Measurements from ENCODE around the gene LRRC4C. TPM values are rescaled to one million over a fixed set of nuclear protein-coding genes. Genes with fewer than 3 reads are reported as not detected.

The LRRC4C gene
- total RNA-seq, 1 experiment from 2014 or later = 0.72 TPM

DNA sequence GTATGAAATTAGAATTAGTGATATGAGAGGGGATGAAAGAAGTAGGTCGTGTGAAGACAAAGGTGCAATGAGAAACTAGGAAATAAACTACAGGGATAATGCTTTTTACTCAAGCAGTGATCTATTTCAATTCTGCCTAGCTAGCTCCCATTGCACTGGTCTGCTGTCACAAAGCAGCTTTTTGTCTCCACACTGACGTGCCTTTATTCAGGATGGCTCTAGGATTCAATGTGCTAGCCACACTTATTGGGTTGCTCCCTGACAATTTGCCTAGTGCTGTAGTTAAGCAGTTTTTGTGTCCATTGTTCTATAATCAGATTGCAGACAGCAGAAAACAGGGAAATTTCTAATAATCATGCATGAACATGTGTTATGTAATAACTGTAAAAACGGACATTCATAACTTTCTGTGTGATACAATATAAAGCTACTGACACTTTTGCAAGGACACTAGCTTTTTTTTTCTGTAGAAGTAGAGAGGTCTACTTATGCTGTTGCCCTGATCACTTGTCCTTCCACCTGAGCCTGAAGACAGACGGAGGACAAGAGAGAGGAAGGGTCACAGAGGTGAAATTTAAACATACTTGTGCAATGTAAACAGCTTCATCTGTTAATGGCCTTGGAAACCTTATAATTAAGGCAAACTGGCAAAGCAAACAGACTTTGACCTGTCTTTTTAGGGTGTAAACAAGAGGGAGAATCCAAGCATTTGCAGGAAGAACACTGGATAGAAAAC lies 269.6 kb downstream of the LRRC4C start:
- ChIA-PET CTCF (interaction anchor here (1.5 kb wide), 1 partner anchor 11 kb away, joined by 4 read pairs; no protein-coding TSS in a partner anchor), POLR2A (no interaction called here)
- no peak for DNase-seq (ENCODE audit: low spot score)
- Mint-ChIP-seq H3K4me3 (no peak overlapping the region), H3K4me1 (peaks cover 6% of the 10 kb centered on the region; the same call in 1 of the 2 replicates), H3K27ac (no peak overlapping the region), H3K27me3 (ENCODE audit: low read depth) (no peaks in the 10 kb centered on the region), H3K36me3 (no peaks in the 10 kb centered on the region; the same call in 1 of the 2 replicates), H3K9me3 (peaks cover 14% of the 10 kb centered on the region)
- ATAC-seq = no peak
- TF ChIP-seq, protein P1, sequence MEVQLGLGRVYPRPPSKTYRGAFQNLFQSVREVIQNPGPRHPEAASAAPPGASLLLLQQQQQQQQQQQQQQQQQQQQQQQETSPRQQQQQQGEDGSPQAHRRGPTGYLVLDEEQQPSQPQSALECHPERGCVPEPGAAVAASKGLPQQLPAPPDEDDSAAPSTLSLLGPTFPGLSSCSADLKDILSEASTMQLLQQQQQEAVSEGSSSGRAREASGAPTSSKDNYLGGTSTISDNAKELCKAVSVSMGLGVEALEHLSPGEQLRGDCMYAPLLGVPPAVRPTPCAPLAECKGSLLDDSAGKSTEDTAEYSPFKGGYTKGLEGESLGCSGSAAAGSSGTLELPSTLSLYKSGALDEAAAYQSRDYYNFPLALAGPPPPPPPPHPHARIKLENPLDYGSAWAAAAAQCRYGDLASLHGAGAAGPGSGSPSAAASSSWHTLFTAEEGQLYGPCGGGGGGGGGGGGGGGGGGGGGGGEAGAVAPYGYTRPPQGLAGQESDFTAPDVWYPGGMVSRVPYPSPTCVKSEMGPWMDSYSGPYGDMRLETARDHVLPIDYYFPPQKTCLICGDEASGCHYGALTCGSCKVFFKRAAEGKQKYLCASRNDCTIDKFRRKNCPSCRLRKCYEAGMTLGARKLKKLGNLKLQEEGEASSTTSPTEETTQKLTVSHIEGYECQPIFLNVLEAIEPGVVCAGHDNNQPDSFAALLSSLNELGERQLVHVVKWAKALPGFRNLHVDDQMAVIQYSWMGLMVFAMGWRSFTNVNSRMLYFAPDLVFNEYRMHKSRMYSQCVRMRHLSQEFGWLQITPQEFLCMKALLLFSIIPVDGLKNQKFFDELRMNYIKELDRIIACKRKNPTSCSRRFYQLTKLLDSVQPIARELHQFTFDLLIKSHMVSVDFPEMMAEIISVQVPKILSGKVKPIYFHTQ (CRISPR knock-in tag; IDR thresholded peaks at IDR 0.05) = no peak
- TF ChIP-seq MXD4 (CRISPR knock-in tag; IDR thresholded peaks at IDR 0.05; ENCODE audit: borderline replicate concordance) (no peak), TEAD1 (CRISPR knock-in tag; IDR thresholded peaks at IDR 0.05) (no peak), NR2C2 (CRISPR knock-in tag; IDR thresholded peaks at IDR 0.05) (no peak), ZNF396 (CRISPR knock-in tag; IDR thresholded peaks at IDR 0.05; ENCODE audit: borderline replicate concordance) (no peak), ATF1 (CRISPR knock-in tag; IDR thresholded peaks at IDR 0.05) (no peak), SMAD4 (CRISPR knock-in tag; IDR thresholded peaks at IDR 0.05) (no peak), OVOL2 (CRISPR knock-in tag; IDR thresholded peaks at IDR 0.05; ENCODE audit: borderline replicate concordance) (no peak), SMAD3 (CRISPR knock-in tag; IDR thresholded peaks at IDR 0.05; ENCODE audit: borderline replicate concordance) (no peak)

DNA sequence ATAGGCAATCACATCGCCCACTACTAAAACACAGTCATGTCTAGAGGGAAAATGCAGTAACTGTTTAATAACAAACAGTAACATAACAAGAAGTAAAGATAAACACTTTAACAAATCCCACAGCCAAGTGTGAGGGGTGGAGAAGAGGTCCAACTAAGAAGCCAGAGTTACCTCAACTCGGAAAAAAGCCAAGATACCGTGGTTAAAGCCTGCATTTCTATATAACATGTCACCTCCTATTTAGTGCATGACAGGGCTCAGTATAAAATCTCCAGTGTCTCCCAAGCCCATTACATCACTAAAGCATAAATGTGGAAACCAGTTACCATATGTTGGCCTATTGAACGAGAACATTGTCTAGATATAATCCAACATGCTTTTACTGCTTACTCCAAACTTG lies 281.7 kb downstream of the LRRC4C start:
- DNase-seq (ENCODE audit: low spot score) (no peak), ATAC-seq (no peak)
- CTCF ChIA-PET = no interaction called here

More for the DNA sequence above, 281.7 kb downstream of the LRRC4C start:
- H3K4me3 Mint-ChIP-seq = no peak overlapping the region
- peaks cover 22% of the 10 kb centered on the region for H3K4me1 Mint-ChIP-seq
- POLR2A ChIA-PET = no interaction called here
- peaks cover 3% of the 10 kb centered on the region for H3K36me3 Mint-ChIP-seq
- TF ChIP-seq GTF2I (CRISPR knock-in tag; conservative IDR thresholded peaks at IDR 0.05) = no peak
- TF ChIP-seq, protein P2, sequence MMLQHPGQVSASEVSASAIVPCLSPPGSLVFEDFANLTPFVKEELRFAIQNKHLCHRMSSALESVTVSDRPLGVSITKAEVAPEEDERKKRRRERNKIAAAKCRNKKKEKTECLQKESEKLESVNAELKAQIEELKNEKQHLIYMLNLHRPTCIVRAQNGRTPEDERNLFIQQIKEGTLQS (CRISPR knock-in tag; conservative IDR thresholded peaks at IDR 0.05) = no peak
- TF ChIP-seq, protein P3, sequence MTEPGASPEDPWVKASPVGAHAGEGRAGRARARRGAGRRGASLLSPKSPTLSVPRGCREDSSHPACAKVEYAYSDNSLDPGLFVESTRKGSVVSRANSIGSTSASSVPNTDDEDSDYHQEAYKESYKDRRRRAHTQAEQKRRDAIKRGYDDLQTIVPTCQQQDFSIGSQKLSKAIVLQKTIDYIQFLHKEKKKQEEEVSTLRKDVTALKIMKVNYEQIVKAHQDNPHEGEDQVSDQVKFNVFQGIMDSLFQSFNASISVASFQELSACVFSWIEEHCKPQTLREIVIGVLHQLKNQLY (CRISPR knock-in tag; IDR thresholded peaks at IDR 0.05) = no peak
- TF ChIP-seq OVOL2 (CRISPR knock-in tag; IDR thresholded peaks at IDR 0.05; ENCODE audit: borderline replicate concordance) = no peak
- no peak for TF ChIP-seq RELA (CRISPR knock-in tag; IDR thresholded peaks at IDR 0.05; ENCODE audit: borderline replicate concordance)
- no peak for TF ChIP-seq NR2C2 (CRISPR knock-in tag; IDR thresholded peaks at IDR 0.05)
- TF ChIP-seq, protein P4, sequence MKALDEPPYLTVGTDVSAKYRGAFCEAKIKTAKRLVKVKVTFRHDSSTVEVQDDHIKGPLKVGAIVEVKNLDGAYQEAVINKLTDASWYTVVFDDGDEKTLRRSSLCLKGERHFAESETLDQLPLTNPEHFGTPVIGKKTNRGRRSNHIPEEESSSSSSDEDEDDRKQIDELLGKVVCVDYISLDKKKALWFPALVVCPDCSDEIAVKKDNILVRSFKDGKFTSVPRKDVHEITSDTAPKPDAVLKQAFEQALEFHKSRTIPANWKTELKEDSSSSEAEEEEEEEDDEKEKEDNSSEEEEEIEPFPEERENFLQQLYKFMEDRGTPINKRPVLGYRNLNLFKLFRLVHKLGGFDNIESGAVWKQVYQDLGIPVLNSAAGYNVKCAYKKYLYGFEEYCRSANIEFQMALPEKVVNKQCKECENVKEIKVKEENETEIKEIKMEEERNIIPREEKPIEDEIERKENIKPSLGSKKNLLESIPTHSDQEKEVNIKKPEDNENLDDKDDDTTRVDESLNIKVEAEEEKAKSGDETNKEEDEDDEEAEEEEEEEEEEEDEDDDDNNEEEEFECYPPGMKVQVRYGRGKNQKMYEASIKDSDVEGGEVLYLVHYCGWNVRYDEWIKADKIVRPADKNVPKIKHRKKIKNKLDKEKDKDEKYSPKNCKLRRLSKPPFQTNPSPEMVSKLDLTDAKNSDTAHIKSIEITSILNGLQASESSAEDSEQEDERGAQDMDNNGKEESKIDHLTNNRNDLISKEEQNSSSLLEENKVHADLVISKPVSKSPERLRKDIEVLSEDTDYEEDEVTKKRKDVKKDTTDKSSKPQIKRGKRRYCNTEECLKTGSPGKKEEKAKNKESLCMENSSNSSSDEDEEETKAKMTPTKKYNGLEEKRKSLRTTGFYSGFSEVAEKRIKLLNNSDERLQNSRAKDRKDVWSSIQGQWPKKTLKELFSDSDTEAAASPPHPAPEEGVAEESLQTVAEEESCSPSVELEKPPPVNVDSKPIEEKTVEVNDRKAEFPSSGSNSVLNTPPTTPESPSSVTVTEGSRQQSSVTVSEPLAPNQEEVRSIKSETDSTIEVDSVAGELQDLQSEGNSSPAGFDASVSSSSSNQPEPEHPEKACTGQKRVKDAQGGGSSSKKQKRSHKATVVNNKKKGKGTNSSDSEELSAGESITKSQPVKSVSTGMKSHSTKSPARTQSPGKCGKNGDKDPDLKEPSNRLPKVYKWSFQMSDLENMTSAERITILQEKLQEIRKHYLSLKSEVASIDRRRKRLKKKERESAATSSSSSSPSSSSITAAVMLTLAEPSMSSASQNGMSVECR (CRISPR knock-in tag; IDR thresholded peaks at IDR 0.05; ENCODE audit: borderline replicate concordance) = no peak
- TF ChIP-seq TCF7 (CRISPR knock-in tag; IDR thresholded peaks at IDR 0.05; ENCODE audit: low read depth) = no peak
- no peak for TF ChIP-seq ZNF671 (CRISPR knock-in tag; IDR thresholded peaks at IDR 0.05)
- TF ChIP-seq, protein P5, sequence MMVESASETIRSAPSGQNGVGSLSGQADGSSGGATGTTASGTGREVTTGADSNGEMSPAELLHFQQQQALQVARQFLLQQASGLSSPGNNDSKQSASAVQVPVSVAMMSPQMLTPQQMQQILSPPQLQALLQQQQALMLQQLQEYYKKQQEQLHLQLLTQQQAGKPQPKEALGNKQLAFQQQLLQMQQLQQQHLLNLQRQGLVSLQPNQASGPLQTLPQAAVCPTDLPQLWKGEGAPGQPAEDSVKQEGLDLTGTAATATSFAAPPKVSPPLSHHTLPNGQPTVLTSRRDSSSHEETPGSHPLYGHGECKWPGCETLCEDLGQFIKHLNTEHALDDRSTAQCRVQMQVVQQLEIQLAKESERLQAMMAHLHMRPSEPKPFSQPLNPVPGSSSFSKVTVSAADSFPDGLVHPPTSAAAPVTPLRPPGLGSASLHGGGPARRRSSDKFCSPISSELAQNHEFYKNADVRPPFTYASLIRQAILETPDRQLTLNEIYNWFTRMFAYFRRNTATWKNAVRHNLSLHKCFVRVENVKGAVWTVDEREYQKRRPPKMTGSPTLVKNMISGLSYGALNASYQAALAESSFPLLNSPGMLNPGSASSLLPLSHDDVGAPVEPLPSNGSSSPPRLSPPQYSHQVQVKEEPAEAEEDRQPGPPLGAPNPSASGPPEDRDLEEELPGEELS (CRISPR knock-in tag; IDR thresholded peaks at IDR 0.05) = no peak
- TF ChIP-seq GABPB1 (CRISPR knock-in tag; IDR thresholded peaks at IDR 0.05) = no peak
- TF ChIP-seq, protein P6, sequence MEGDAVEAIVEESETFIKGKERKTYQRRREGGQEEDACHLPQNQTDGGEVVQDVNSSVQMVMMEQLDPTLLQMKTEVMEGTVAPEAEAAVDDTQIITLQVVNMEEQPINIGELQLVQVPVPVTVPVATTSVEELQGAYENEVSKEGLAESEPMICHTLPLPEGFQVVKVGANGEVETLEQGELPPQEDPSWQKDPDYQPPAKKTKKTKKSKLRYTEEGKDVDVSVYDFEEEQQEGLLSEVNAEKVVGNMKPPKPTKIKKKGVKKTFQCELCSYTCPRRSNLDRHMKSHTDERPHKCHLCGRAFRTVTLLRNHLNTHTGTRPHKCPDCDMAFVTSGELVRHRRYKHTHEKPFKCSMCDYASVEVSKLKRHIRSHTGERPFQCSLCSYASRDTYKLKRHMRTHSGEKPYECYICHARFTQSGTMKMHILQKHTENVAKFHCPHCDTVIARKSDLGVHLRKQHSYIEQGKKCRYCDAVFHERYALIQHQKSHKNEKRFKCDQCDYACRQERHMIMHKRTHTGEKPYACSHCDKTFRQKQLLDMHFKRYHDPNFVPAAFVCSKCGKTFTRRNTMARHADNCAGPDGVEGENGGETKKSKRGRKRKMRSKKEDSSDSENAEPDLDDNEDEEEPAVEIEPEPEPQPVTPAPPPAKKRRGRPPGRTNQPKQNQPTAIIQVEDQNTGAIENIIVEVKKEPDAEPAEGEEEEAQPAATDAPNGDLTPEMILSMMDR (IDR thresholded peaks at IDR 0.05) = no peak
- peaks cover 8% of the 10 kb centered on the region for H3K9me3 Mint-ChIP-seq
- no peaks in the 10 kb centered on the region for H3K27me3 Mint-ChIP-seq (ENCODE audit: low read depth)
- no peak overlapping the region for H3K27ac Mint-ChIP-seq
